Activated T-helper 17 cell treated with anti-CD3 and anti-CD28 coated beads, Interleukin-2, amount 50 U/mL, for 72 hours (primary cell): ENCODE results near the gene OXT. TPM values are rescaled to one million over a fixed set of nuclear protein-coding genes. Genes with fewer than 3 reads are reported as not detected.
"Not testable (repeated sequence)": the region's sequence is repeated elsewhere in the genome, so short reads cannot be mapped to it uniquely, and the experiment has no call there.

Source experiments
- ATAC-seq: fragments of 150-1000 bp; cut with Tn5 transposase; replicated peaks from 2 replicates; pipeline ENCODE4 v1.10.0; 2021; ENCODE audit warnings: mild to moderate bottlenecking, moderate library complexity
- H3K27ac Mint-ChIP-seq: one replicate; pipeline ENCODE4 v1.8.0; 2022; ENCODE audit warnings: mixed read lengths
- H3K27me3 Mint-ChIP-seq: one replicate; pipeline ENCODE4 v1.8.0; 2022; ENCODE audit warnings: mixed read lengths
- H3K36me3 Mint-ChIP-seq: one replicate; pipeline ENCODE4 v1.8.0; 2022; ENCODE audit warnings: low read depth, mild to moderate bottlenecking, mixed read lengths
- H3K4me1 Mint-ChIP-seq: one replicate; pipeline ENCODE4 v1.8.0; 2022; ENCODE audit warnings: mixed read lengths
- H3K4me3 Mint-ChIP-seq: one replicate; pipeline ENCODE4 v1.8.0; 2022; ENCODE audit warnings: mild to moderate bottlenecking, mixed read lengths
- H3K9me3 Mint-ChIP-seq: one replicate; pipeline ENCODE4 v1.8.0; 2022; ENCODE audit warnings: mixed read lengths
- total RNA-seq, 2 donors: library from RNA; stranded (reverse); gene quantifications; one replicate each; pipeline ENCODE4 v1.2.3, GENCODE V29; 2022

The OXT gene
- total RNA-seq, 2 donors from 2014 or later = not detected

- Mint-ChIP-seq H3K9me3 (no peaks in the 10 kb centered on the region), H3K27ac (peak overlapping the region; percentile 89), H3K27me3 (no peaks in the 10 kb centered on the region), H3K4me1 (peaks cover 11% of the 10 kb centered on the region), H3K4me3 (peak overlapping the region; percentile 97), H3K36me3 (peaks cover 58% of the 10 kb centered on the region)
- ATAC-seq = no peak
Measured at GRCh38 chr20:3044336-3044965, 27.0 kb upstream of the OXT start.

GRCh38 chr20:3045042-3045815 is 26.2 kb upstream of the OXT start:
- peak overlapping the region; percentile 97 for H3K4me3 Mint-ChIP-seq
- peak overlapping the region; percentile 89 for H3K27ac Mint-ChIP-seq
- ATAC-seq = peak; percentile 72
- no peaks in the 10 kb centered on the region for H3K27me3 Mint-ChIP-seq
- H3K4me1 Mint-ChIP-seq = peaks cover 11% of the 10 kb centered on the region
- H3K9me3 Mint-ChIP-seq = no peaks in the 10 kb centered on the region
- H3K36me3 Mint-ChIP-seq = peaks cover 58% of the 10 kb centered on the region

DNA sequence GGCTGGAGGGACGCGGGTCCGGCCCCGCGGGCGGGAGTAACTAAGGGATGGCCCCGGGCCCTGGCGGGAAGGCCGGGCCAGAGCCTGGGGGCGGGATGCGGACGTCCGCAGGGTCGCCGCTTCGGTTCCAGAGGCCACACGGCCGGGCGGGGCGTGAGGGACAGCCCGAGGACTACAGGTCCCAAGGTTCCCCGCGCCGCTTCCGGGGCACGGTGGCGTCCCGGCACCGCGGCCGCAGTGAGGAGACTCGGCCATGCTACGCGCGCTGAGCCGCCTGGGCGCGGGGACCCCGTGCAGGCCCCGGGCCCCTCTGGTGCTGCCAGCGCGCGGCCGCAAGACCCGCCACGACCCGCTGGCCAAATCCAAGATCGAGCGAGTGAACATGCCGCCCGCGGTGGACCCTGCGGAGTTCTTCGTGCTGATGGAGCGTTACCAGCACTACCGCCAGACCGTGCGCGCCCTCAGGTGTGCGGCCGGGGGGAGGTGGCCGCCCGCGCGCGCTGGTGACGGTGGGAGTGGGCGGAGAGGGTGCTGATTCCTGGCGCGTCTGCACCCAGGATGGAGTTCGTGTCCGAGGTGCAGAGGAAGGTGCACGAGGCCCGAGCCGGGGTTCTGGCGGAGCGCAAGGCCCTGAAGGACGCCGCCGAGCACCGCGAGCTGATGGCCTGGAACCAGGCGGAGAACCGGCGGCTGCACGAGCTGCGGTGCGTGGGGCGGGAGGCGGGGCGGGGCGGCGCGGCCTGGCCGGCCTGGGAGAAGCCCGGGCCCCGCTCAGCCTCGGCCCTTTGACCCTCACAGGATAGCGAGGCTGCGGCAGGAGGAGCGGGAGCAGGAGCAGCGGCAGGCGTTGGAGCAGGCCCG is 25.4 kb upstream of the OXT start, which contains the start of gene MRPS26:
TSS of gene MRPS26 (plus strand) at position 237 of the 861 bp plus-strand sequence. CDS start at position 254, 17 bp downstream.
- H3K27ac Mint-ChIP-seq = peak within 1 kb of the TSS; percentile 97
- ATAC-seq = peak; percentile 94
- H3K4me3 Mint-ChIP-seq = peak within 1 kb of the TSS; percentile 97
- no peaks in the 10 kb centered on the region for H3K27me3 Mint-ChIP-seq
- peaks cover 11% of the 10 kb centered on the region for H3K4me1 Mint-ChIP-seq
- no peaks in the 10 kb centered on the region for H3K9me3 Mint-ChIP-seq
- peaks cover 60% of the 10 kb centered on the region for H3K36me3 Mint-ChIP-seq

DNA sequence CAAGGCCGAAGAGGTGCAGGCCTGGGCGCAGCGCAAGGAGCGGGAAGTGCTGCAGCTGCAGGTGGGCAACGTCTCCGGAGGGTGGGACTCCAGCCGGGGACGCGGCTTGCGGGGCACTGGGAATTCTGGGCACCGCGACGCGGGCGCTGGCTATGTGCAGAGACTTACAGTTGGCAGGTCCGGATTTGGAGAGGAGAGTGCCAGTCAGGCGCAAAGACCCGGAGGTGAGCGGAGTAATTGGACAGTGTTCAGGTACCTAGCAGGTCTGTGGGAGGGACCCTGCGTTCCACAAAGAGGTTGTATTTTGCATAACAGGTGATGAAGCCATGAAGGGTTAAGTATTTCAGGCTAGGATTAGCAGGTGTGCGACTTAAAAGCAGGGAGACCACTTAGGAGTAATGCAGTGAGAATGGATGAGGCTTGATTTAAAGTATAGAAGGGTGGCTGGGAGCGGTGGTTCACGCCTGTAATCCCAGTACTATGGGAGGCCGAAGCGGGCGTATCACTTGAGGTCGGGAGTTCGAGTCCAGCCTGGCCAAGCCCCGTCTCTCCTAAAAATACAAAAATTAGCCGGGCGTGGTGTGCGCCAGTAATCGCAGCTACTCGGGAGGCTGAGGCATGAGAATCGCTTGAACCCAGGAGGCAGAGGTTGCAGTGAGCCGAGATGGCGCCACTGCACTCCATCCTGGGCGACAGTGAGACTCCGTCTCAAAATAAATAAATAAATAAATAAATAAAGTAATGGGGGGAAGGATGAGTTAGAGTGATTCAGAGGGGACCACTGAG is 24.6 kb upstream of the OXT start:
- Mint-ChIP-seq H3K27me3 (no peaks in the 10 kb centered on the region), H3K27ac (peak overlapping the region; percentile 97), H3K36me3 (peaks cover 55% of the 10 kb centered on the region), H3K9me3 (no peaks in the 10 kb centered on the region), H3K4me3 (peak overlapping the region; percentile 97), H3K4me1 (peaks cover 11% of the 10 kb centered on the region)
- ATAC-seq = no peak

GRCh38 chr20:3047486-3048419 is 23.7 kb upstream of the OXT start:
- H3K4me1 Mint-ChIP-seq = peaks cover 11% of the 10 kb centered on the region
- H3K9me3 Mint-ChIP-seq = no peaks in the 10 kb centered on the region
- H3K27me3 Mint-ChIP-seq = no peaks in the 10 kb centered on the region
- H3K4me3 Mint-ChIP-seq = peak overlapping the region; percentile 97
- H3K36me3 Mint-ChIP-seq = peaks cover 52% of the 10 kb centered on the region
- ATAC-seq = no peak
- H3K27ac Mint-ChIP-seq = peak overlapping the region; percentile 97

- no peaks in the 10 kb centered on the region for H3K27me3 Mint-ChIP-seq
- no peak for ATAC-seq
- peaks cover 44% of the 10 kb centered on the region for H3K36me3 Mint-ChIP-seq
- peaks cover 6% of the 10 kb centered on the region for H3K4me1 Mint-ChIP-seq
- no peak overlapping the region for H3K27ac Mint-ChIP-seq
- no peaks in the 10 kb centered on the region for H3K9me3 Mint-ChIP-seq
- H3K4me3 Mint-ChIP-seq = no peak overlapping the region
Measured at GRCh38 chr20:3051385-3052019, 19.9 kb upstream of the OXT start.

DNA sequence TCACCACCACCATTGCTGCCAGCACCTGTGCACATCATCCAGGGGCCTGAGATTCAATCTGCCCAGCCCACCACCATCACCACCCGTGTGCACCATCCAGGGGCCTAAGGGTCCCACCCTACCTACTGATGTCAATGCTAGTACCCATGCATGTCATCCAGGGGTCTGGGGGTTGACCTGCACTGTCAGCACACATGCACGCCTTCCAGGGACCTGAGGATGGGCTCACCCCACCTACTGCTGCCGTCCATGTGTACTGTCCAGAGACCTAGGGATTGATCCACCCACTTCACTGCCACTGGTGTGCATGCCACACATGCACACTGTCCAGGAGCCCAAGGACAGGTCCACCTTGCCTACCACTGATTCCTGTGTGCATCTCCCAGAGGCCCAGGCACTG is 11.9 kb upstream of the OXT start:
- Mint-ChIP-seq H3K27ac (no peak overlapping the region), H3K4me3 (no peak overlapping the region), H3K36me3 (no peaks in the 10 kb centered on the region), H3K9me3 (no peaks in the 10 kb centered on the region), H3K4me1 (peaks cover 11% of the 10 kb centered on the region), H3K27me3 (no peaks in the 10 kb centered on the region)
- no peak for ATAC-seq

GRCh38 chr20:3064119-3064518 is 7.3 kb upstream of the OXT start:
- ATAC-seq, H3K27ac Mint-ChIP-seq, H3K36me3 Mint-ChIP-seq, H3K27me3 Mint-ChIP-seq, H3K9me3 Mint-ChIP-seq, H3K4me3 Mint-ChIP-seq: not testable (repeated sequence)
- H3K4me1 Mint-ChIP-seq = peaks cover 15% of the 10 kb centered on the region

DNA sequence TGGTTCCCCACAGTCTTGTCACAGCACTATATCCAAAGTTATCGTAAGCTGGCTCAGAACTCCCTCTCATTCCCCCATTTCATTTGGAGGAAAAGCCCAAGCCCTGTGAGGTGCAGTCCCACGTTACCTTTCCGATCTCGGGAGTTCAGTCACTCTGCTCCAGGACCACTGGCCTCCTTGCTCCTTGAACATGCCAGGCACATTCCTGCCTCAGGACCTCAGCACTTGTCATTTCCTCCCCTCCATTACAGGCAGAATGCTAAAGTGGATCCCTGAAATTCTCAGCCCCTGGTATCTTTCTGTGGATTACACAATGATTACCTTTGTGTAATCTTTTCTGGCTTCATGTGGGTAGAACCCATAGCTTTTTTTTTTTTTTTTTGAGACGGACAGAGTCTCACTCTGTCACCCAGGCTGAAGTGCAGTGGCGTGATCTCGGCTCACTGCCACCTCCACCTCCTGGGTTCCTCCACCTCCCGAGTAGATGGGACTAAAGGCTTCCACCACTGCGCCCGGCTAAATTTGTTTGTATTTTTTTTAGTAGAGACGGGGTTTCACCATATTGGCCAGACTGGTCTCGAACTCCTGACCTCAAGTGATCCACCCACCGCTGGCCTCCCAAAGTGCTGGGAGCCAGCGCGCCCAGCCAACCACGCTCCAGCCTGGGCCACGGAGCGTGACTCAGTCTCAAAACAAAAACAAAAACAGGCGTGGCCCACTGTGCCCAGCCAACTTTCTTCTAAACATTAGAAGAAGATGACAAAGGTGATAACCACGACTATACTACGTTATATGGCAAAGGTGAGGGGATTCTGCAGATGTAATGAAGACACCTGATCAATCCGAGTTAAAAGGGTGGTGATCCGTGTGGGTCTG is 4.0 kb upstream of the OXT start:
- H3K27ac Mint-ChIP-seq = peak overlapping the region; percentile 5
- ATAC-seq = no peak
- peaks cover 13% of the 10 kb centered on the region for H3K4me1 Mint-ChIP-seq
- H3K4me3 Mint-ChIP-seq = no peak overlapping the region
- H3K9me3 Mint-ChIP-seq = no peaks in the 10 kb centered on the region
- H3K27me3 Mint-ChIP-seq = no peaks in the 10 kb centered on the region
- H3K36me3 Mint-ChIP-seq = no peaks in the 10 kb centered on the region

DNA sequence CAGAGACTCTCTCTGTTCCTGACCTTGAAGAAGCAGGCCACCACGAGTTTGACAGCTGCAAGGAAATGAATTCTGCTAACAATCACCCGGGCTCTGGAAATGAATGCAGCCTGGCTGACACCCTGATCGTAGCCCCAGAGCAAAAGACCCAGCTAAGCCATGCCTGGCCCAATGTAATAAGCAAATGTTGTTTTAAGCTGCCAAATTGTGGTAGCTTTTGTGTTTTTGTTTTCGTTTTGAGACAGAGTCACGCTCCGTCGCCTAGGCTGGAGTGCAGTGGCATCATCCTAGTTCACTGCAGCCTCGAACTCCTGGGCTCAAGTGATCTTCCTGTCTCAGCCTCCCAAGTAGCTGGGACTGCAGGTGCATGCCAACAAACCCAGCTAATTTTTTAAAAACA is 3.3 kb upstream of the OXT start:
- Mint-ChIP-seq H3K4me3 (no peak overlapping the region), H3K27me3 (no peaks in the 10 kb centered on the region), H3K4me1 (peaks cover 13% of the 10 kb centered on the region), H3K27ac (no peak overlapping the region), H3K36me3 (no peaks in the 10 kb centered on the region), H3K9me3 (no peaks in the 10 kb centered on the region)
- ATAC-seq = no peak

DNA sequence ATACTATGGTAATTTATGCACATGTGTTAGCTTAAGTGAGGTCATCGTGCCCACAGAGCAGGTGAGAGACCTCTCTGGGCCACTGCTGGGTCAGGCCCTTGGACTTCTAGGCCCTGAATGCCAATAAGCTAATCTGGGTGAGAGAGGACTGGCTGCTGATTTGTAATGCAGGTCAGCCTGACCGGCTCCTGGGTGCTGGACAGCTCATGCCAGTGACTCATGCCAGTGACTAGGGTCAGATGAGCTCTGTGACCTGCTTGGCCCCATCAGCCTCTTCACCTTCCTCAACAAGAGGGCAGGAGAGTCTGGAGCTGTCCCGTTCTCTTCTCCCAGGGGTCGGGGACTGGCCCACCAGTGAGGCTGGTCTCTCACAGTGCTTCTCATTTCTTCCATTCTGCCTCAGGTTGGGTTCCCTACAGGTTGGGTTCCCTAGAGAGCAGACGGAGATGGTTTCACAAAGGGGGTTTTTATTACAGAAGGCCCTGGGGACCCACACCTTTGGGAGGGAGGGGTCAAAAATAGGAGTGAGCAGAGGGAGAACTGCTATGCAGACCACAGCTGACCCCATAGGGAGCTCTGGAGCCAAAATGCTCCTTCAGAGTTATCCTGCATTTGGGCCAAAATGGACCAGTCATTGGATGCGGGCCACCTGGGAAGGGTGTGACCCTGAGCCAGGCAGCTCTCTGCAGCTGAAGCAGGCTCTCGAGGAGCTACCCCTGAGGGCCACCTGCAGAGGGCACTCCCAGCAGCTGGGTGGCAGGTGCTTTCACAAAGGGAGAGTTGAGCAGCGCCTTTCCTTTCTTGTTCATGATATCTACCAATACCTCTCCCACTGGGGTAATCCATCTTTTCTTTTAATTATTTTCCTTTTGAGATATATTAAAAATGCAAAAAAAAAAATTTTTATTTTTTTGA is 2.2 kb upstream of the OXT start:
- no peak overlapping the region for H3K27ac Mint-ChIP-seq
- H3K27me3 Mint-ChIP-seq = no peaks in the 10 kb centered on the region
- ATAC-seq = no peak
- H3K4me3 Mint-ChIP-seq = no peak overlapping the region
- no peaks in the 10 kb centered on the region for H3K9me3 Mint-ChIP-seq
- peaks cover 12% of the 10 kb centered on the region for H3K4me1 Mint-ChIP-seq
- H3K36me3 Mint-ChIP-seq = no peaks in the 10 kb centered on the region
